Measurements from ENCODE around the gene RBM6.

GRCh38 chr3:50001511-50001910, 61.6 kb downstream of the RBM6 start:
- TF ChIP-seq, protein P1, sequence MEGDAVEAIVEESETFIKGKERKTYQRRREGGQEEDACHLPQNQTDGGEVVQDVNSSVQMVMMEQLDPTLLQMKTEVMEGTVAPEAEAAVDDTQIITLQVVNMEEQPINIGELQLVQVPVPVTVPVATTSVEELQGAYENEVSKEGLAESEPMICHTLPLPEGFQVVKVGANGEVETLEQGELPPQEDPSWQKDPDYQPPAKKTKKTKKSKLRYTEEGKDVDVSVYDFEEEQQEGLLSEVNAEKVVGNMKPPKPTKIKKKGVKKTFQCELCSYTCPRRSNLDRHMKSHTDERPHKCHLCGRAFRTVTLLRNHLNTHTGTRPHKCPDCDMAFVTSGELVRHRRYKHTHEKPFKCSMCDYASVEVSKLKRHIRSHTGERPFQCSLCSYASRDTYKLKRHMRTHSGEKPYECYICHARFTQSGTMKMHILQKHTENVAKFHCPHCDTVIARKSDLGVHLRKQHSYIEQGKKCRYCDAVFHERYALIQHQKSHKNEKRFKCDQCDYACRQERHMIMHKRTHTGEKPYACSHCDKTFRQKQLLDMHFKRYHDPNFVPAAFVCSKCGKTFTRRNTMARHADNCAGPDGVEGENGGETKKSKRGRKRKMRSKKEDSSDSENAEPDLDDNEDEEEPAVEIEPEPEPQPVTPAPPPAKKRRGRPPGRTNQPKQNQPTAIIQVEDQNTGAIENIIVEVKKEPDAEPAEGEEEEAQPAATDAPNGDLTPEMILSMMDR (IDR thresholded peaks at IDR 0.05 in 2 of 3, conservative IDR thresholded peaks at IDR 0.05 in 1 of 3; ENCODE audit: borderline replicate concordance in 1 of 3, insufficient read depth in 1 of 3, low read depth in 2 of 3, low read length in 2 of 3), result no peak
- TF ChIP-seq ZNF274 (IDR thresholded peaks at IDR 0.05; ENCODE audit: low read depth, low read length) (no peak), REST (IDR thresholded peaks at IDR 0.05; ENCODE audit: low read depth) (no peak), EGR1 (IDR thresholded peaks at IDR 0.05; ENCODE audit: low read depth) (no peak), SIN3A (IDR thresholded peaks at IDR 0.05; ENCODE audit: low read depth) (no peak), POLR2A (IDR thresholded peaks at IDR 0.05; ENCODE audit: borderline replicate concordance, extremely low read depth, insufficient read depth, insufficient read length) (no peak), JUND (IDR thresholded peaks at IDR 0.05) (no peak), ZFX (IDR thresholded peaks at IDR 0.05) (no peak), CEBPB (IDR thresholded peaks at IDR 0.05; ENCODE audit: low read depth) (no peak), RAD21 (IDR thresholded peaks at IDR 0.05; ENCODE audit: low read depth) (no peak)
- TF ChIP-seq, protein P2, sequence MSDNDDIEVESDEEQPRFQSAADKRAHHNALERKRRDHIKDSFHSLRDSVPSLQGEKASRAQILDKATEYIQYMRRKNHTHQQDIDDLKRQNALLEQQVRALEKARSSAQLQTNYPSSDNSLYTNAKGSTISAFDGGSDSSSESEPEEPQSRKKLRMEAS (IDR thresholded peaks at IDR 0.05), result no peak
- TF ChIP-seq, protein P3, sequence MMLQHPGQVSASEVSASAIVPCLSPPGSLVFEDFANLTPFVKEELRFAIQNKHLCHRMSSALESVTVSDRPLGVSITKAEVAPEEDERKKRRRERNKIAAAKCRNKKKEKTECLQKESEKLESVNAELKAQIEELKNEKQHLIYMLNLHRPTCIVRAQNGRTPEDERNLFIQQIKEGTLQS (IDR thresholded peaks at IDR 0.05), result no peak
- TF ChIP-seq, protein P4, sequence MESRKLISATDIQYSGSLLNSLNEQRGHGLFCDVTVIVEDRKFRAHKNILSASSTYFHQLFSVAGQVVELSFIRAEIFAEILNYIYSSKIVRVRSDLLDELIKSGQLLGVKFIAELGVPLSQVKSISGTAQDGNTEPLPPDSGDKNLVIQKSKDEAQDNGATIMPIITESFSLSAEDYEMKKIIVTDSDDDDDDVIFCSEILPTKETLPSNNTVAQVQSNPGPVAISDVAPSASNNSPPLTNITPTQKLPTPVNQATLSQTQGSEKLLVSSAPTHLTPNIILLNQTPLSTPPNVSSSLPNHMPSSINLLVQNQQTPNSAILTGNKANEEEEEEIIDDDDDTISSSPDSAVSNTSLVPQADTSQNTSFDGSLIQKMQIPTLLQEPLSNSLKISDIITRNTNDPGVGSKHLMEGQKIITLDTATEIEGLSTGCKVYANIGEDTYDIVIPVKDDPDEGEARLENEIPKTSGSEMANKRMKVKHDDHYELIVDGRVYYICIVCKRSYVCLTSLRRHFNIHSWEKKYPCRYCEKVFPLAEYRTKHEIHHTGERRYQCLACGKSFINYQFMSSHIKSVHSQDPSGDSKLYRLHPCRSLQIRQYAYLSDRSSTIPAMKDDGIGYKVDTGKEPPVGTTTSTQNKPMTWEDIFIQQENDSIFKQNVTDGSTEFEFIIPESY (IDR thresholded peaks at IDR 0.05; ENCODE audit: extremely low read depth, insufficient replicate concordance, low read length), result no peak
